SIG-M5 (cell line): ENCODE results near the gene GALNT18.

ENCODE experiments used
- DNase-seq: peaks from one replicate; lab custom pipeline; 2025; lab: John Stamatoyannopoulos, UW

Gene GALNT18

GRCh38 chr11:11565636-11566035, 56.2 kb downstream of the GALNT18 start:
- DNase-seq = no peak

DNA sequence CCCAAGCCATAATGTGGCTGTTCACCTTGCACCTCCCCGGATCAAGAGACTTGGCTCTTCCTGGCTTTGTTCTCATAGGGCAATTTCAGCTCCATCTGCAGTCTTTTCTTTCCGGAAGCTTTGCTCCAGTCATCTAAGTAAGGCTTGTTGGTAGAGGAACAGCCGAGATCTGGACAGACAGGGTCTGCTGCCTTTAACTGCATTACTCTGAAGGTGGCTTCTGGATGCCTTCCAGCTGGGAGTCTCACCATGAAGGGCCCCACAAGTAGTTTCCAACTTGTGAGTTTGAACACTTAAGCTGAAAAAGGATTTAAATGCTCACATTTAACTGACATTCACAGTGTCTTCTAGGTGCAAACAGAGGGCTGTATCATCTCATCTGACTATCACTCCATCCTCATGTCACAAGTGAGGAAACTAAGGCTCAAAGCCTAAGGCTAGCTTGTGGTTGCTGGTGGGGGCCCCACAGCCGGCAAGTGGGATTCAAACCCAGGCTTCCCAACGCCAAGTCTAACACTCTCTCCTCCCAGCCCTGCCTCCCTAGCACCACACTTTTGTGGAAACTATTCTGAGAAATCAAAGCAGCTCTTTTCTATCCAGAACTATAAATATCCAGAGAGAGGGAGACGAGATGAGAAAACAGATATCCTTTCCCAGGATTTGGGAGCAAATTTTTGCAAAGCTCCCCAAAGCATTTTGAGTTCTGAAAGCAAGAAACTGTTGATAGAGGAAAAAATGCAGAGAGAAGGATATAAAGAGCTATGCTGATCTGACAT, 58.4 kb downstream of the GALNT18 start:
- no peak for DNase-seq

GRCh38 chr11:11561991-11562390, 59.8 kb downstream of the GALNT18 start:
- no peak for DNase-seq

- DNase-seq = no peak
Measured at GRCh38 chr11:11558826-11559225, 63.0 kb downstream of the GALNT18 start.

DNA sequence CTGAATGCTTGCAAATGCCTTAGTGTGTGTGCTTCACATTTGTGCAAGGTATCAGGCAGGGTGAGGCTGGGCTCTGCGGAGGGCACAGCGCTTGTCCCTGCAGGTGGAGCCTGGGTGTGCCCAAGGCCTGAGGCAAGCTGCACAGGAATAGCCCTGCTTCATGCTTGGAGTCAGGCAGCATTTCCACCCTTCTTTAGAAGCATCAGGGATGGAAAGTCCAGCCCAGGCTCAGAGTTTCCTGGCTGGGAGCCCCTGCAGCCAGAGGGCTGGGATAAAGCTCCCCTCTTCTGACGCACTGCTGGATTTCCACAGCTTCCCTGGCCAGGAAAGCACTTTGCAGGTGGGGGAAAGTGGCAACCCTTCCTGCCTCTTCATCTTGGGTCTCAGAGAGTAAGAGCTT, 63.4 kb downstream of the GALNT18 start:
- no peak for DNase-seq

- no peak for DNase-seq
Measured at GRCh38 chr11:11555208-11555607, 66.6 kb downstream of the GALNT18 start.

GRCh38 chr11:11553573-11553972, 68.2 kb downstream of the GALNT18 start:
- no peak for DNase-seq

- no peak for DNase-seq
Measured at GRCh38 chr11:11552529-11553087, 69.2 kb downstream of the GALNT18 start.

GRCh38 chr11:11550534-11550933, 71.3 kb downstream of the GALNT18 start:
- DNase-seq = no peak

- DNase-seq = no peak
Measured at GRCh38 chr11:11545285-11546275, 76.2 kb downstream of the GALNT18 start.

DNA sequence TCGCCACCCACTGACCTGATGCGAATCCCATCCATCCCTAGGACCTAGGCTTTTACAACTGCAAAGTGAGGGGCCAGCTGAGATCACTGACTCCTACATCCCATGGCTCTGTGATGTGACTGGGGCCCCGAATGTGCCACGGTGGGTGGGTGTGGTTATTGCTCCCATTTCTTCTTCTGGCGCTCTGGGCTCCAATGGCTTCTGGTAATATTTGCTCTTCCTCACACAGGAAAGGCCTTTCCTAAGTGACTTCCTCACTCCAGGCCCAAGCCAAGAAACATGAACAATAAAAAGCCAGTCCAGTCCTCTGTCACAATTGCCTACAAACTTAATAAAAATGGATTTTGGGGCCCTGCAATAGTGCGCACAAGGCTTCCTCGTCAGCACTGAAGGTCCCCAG, 78.1 kb downstream of the GALNT18 start:
- DNase-seq = no peak

- no peak for DNase-seq
Measured at GRCh38 chr11:11540157-11540556, 81.6 kb downstream of the GALNT18 start.

GRCh38 chr11:11538277-11538960, 83.4 kb downstream of the GALNT18 start:
- no peak for DNase-seq

DNA sequence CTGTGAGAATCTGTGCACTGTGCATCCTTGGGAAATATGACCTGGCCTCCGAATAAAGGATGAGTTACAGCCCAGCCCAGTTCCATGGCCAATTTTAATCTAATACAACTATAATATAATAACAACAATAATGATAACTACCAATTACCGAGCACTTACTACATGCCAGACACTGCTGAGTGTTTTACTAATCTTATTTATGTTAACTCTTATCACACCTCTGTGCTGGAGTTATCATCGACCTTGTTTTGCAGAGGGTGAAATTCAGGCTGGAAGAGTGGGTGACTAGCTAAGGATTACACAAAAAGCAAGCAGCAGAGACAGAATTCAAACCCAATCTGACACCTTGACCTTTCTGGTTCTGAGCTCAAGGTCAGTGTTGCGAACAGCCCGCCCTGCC, 83.9 kb downstream of the GALNT18 start:
- no peak for DNase-seq

GRCh38 chr11:11537372-11537771, 84.4 kb downstream of the GALNT18 start:
- DNase-seq = no peak

- no peak for DNase-seq
Measured at GRCh38 chr11:11536650-11537049, 85.2 kb downstream of the GALNT18 start.

DNA sequence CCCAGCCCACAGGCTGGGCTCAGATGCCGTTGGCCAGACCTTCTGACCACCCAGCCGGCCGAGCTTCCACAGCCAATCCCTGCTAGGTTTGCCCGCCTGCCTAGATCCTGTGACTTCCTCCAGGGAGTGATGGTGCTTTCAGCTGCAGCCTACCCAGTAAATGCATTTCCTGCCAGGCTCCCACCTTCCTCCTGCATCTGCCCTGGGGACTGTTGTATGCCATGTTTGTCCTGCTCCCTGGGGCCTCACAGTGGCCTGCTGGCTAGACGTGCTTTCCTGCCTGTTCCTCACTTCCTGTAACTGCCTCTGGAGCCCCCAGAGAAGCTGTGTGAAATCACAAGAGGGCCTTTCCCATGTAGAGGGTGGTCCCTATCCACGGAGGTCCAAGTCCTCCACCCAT, 86.2 kb downstream of the GALNT18 start:
- no peak for DNase-seq

GRCh38 chr11:11534981-11535380, 86.8 kb downstream of the GALNT18 start:
- no peak for DNase-seq

- DNase-seq = no peak
Measured at GRCh38 chr11:11533751-11534150, 88.1 kb downstream of the GALNT18 start.

- DNase-seq = no peak
Measured at GRCh38 chr11:11533057-11533456, 88.7 kb downstream of the GALNT18 start.

DNA sequence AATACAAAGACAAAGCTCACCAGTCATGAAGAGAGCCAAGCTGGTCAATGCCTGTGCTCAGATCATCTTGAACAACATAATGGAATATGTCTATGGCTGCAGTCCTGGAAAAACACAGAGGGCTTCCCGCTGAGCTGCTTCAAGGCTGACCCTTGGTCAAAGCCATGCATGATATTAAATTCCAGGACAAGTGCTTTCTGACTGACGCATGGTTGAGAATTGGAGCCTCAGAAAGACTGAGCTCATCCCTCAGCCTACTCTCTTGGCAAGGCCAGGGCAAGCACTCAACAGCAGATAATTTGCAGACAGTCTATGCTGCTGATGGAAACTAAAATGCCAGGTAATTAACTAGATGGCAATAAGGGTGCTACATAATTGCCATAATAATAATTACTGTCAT, 89.2 kb downstream of the GALNT18 start:
- DNase-seq = no peak
